Testis (tissue), 3 donors: ENCODE measurements around the gene RAB11A. TPM values are rescaled to one million over a fixed set of nuclear protein-coding genes. Genes with fewer than 3 reads are reported as not detected.

Source experiments
- DNase-seq: peaks from one replicate; pipeline ENCODE4 v3.0.0-alpha.2; 2019
- H3K27ac ChIP-seq, 2 donors: fragments of 200-600 bp; sonication (generic); one replicate each; pipeline ENCODE4 v1.5.1; 2019
- H3K27me3 ChIP-seq: fragments of 200-600 bp; sonication (generic); one replicate; pipeline ENCODE4 v1.5.1; 2019
- H3K36me3 ChIP-seq: fragments of 200-600 bp; sonication (generic); one replicate; pipeline ENCODE4 v1.5.1; 2017; ENCODE audit warnings: low read depth; ENCODE audit errors: missing control alignments
- H3K4me1 ChIP-seq: fragments of 200-600 bp; sonication (generic); one replicate; pipeline ENCODE4 v1.5.1; 2019
- H3K4me3 ChIP-seq, 2 donors: fragments of 200-600 bp; sonication (generic); one replicate each; pipeline ENCODE4 v1.5.1; 2017 to 2019
- H3K9me3 ChIP-seq: fragments of 200-600 bp; sonication (generic); one replicate; pipeline ENCODE4 v1.5.1; 2017
- CTCF ChIP-seq, 3 experiments: fragments of 450-650 bp in 2 of 3; fragments of 200-600 bp in 1 of 3; sonication (generic) in 1 of 3; IDR thresholded peaks; one replicate each; pipeline ENCODE4 v1.5.1; 2016 to 2019; ENCODE audit warnings: antibody characterized with exemption in 3 of 3, mild to moderate bottlenecking in 2 of 3, moderate library complexity in 1 of 3
- POLR2A ChIP-seq: fragments of 450-650 bp; IDR thresholded peaks from one replicate; pipeline ENCODE4 v1.6.1; 2017; ENCODE audit warnings: antibody characterized with exemption, mild to moderate bottlenecking, moderate library complexity
- WGBS, 2 donors: methylation state at CpG; one replicate each; pipeline ENCODE4 v1.1.5; 2018; 5-methylcytosine and 5-hydroxymethylcytosine counted together
- intact Hi-C: fragments of 100-400 bp; cut with DNase I; formaldehyde crosslinking; loops from one replicate; pipeline ENCODE4 v1.15.1; 2023; ENCODE audit warnings: low total_unique reads
- polyA plus RNA-seq: library from polyadenylated mRNA; stranded (reverse); fragments of 350-450 nt; fragmentation: Illumina TruSeq; extraction: RNeasy Lipid Tissue Mini Kit (QIAGEN cat#74804); gene quantifications from one replicate; pipeline ENCODE4 v1.2.3, GENCODE V29; 2014; ENCODE audit warnings: low read depth, low replicate concordance; ENCODE audit not compliant: insufficient read depth
- total RNA-seq, 2 donors: library from RNA; depleted of rRNA; stranded (reverse); fragments of >200 nt; gene quantifications; one replicate each; pipeline ENCODE4 v1.2.3, GENCODE V29; 2016

Gene RAB11A
- total and polyA plus RNA-seq, 3 donors from 2014 or later, result 221 to 546 (median 307) TPM

- 72 to 78% methylated on average over 5 of the region's 5 CpGs for WGBS, 2 donors
- peaks cover 19% of the 10 kb centered on the region for H3K4me1 ChIP-seq
- intact Hi-C loops, result no loop called here
- no peak overlapping the region for H3K4me3 ChIP-seq
- DNase-seq, result peak; percentile 80
- H3K27me3 ChIP-seq, result no peaks in the 10 kb centered on the region
- TF ChIP-seq POLR2A (no peak), CTCF (IDR thresholded peaks at IDR 0.05) (no peak)
- H3K9me3 ChIP-seq, result no peaks in the 10 kb centered on the region
- H3K27ac ChIP-seq, result no peak overlapping the region
- H3K36me3 ChIP-seq, result no peaks in the 10 kb centered on the region
Measured at GRCh38 chr15:65923264-65923663, 54.0 kb downstream of the RAB11A start.

GRCh38 chr15:65924004-65924403 lies 54.7 kb downstream of the RAB11A start:
- no peak for DNase-seq
- Histone ChIP-seq H3K4me3 (no peak overlapping the region), H3K27me3 (no peaks in the 10 kb centered on the region), H3K27ac (no peak overlapping the region), H3K36me3 (no peaks in the 10 kb centered on the region), H3K9me3 (no peaks in the 10 kb centered on the region), H3K4me1 (peaks cover 19% of the 10 kb centered on the region)
- intact Hi-C loops, result no loop called here
- WGBS, 2 donors, result 77 to 87% methylated on average over 3 of the region's 3 CpGs
- TF ChIP-seq CTCF (IDR thresholded peaks at IDR 0.05), result no peak
- TF ChIP-seq POLR2A, result no peak

GRCh38 chr15:65925338-65925737 lies 56.0 kb downstream of the RAB11A start:
- Histone ChIP-seq H3K36me3 (no peaks in the 10 kb centered on the region), H3K4me1 (peaks cover 19% of the 10 kb centered on the region), H3K9me3 (no peaks in the 10 kb centered on the region), H3K4me3 (no peak overlapping the region), H3K27ac (no peak overlapping the region), H3K27me3 (no peaks in the 10 kb centered on the region)
- DNase-seq, result no peak
- TF ChIP-seq POLR2A (no peak), CTCF (IDR thresholded peaks at IDR 0.05) (no peak)
- 70 to 92% methylated on average over 1 of the region's 1 CpG for WGBS, 2 donors
- intact Hi-C loops, result no loop called here

- Histone ChIP-seq H3K4me3 (no peak overlapping the region), H3K36me3 (no peaks in the 10 kb centered on the region), H3K27me3 (no peaks in the 10 kb centered on the region), H3K27ac (no peak overlapping the region), H3K9me3 (no peaks in the 10 kb centered on the region), H3K4me1 (peaks cover 16% of the 10 kb centered on the region)
- 92 to 93% methylated on average over 1 of the region's 1 CpG for WGBS, 2 donors
- DNase-seq, result no peak
- intact Hi-C loops, result no loop called here
- TF ChIP-seq POLR2A (no peak), CTCF (IDR thresholded peaks at IDR 0.05) (no peak)
Measured at GRCh38 chr15:65926459-65926858, 57.2 kb downstream of the RAB11A start.

GRCh38 chr15:65926899-65927298 lies 57.6 kb downstream of the RAB11A start:
- H3K9me3 ChIP-seq, result no peaks in the 10 kb centered on the region
- DNase-seq, result no peak
- peaks cover 12% of the 10 kb centered on the region for H3K4me1 ChIP-seq
- 68 to 71% methylated on average over 1 of the region's 1 CpG for WGBS, 2 donors
- intact Hi-C loops, result no loop called here
- H3K27ac ChIP-seq, result no peak overlapping the region
- H3K36me3 ChIP-seq, result no peaks in the 10 kb centered on the region
- no peak overlapping the region for H3K4me3 ChIP-seq
- TF ChIP-seq POLR2A (no peak), CTCF (IDR thresholded peaks at IDR 0.05) (no peak)
- no peaks in the 10 kb centered on the region for H3K27me3 ChIP-seq
